C4-2B (cell line): Measurements from ENCODE around the gene GRAP2.

Source experiments
- CTCF ChIP-seq: fragments of 450-650 bp; conservative IDR thresholded peaks from 2 replicates; pipeline ENCODE4 v1.5.1; 2017; ENCODE audit warnings: mild to moderate bottlenecking
- ZFX ChIP-seq: fragments of 450-650 bp; IDR thresholded peaks from 2 replicates; pipeline ENCODE4 v1.6.1; 2017

- no peak for TF ChIP-seq CTCF
- no peak for TF ChIP-seq ZFX
Measured at GRCh38 chr22:39973656-39974055, 72.8 kb downstream of the GRAP2 start.
